Psoas muscle (tissue), 8 donors: ENCODE measurements around the gene PKHD1. TPM values are rescaled to one million over a fixed set of nuclear protein-coding genes. Genes with fewer than 3 reads are reported as not detected.

Experiments
- ATAC-seq, 4 donors: fragments of 200-7000 bp; cut with Tn5 transposase; one replicate each; pipeline ENCODE4 v1.9.1; 2020; ENCODE audit warnings: moderate library complexity in 3 of 4, mild to moderate bottlenecking in 2 of 4
- DNase-seq, 2 donors: peaks; one replicate each; pipeline ENCODE4 v3.0.0-alpha.2; 2020
- H3K27ac ChIP-seq: fragments of 200-600 bp; one replicate; pipeline ENCODE4 v1.8.0; 2022
- H3K27me3 ChIP-seq, 3 donors: fragments of 200-600 bp in 1 of 3; one replicate each; pipeline versions ENCODE4 v1.6.1 to v1.8.0; 2013 to 2022; ENCODE audit warnings: low read length in 2 of 3, mild to moderate bottlenecking in 2 of 3, moderate library complexity in 1 of 3; ENCODE audit not compliant: insufficient read depth in 3 of 3
- H3K36me3 ChIP-seq, 2 donors: fragments of 200-600 bp in 1 of 2; one replicate each; pipeline versions ENCODE4 v1.6.1 to v1.8.0; 2013 to 2022; ENCODE audit warnings: low read depth in 1 of 2, mild to moderate bottlenecking in 1 of 2, moderate library complexity in 1 of 2; ENCODE audit not compliant: insufficient read depth in 1 of 2
- H3K4me1 ChIP-seq: fragments of 200-600 bp; one replicate; pipeline ENCODE4 v1.8.0; 2022
- H3K4me3 ChIP-seq: fragments of 200-600 bp; one replicate; pipeline ENCODE4 v1.8.0; 2022; ENCODE audit warnings: mild to moderate bottlenecking
- H3K9me3 ChIP-seq: fragments of 200-600 bp; one replicate; pipeline ENCODE4 v1.8.0; 2022
- WGBS, 3 donors: extraction: QIAGEN DNeasy Blood & Tissue Kit; methylation state at CpG; one replicate each; pipeline versions ENCODE4 v1.1.6 to v1.1.7; 2013; 5-methylcytosine and 5-hydroxymethylcytosine counted together
- intact Hi-C, 2 donors: fragments of 100-400 bp; cut with DNase I; formaldehyde crosslinking; loops; one replicate each; pipeline versions ENCODE4 v1.11.0 to v1.14.2; 2022
- polyA plus RNA-seq, 3 donors: library from polyadenylated mRNA; stranded (reverse); fragments of 200-250 nt; gene quantifications; one replicate each; pipeline ENCODE4 v1.2.3, GENCODE V29; 2013
- total RNA-seq, 4 donors: library from RNA; stranded (reverse); fragmentation: NEBNext Ultra II Directional in 2 of 4; extraction: Animal tissue kit (Norgen Biotek cat#: 25700) in 2 of 4; gene quantifications; one replicate each; pipeline versions ENCODE4 v1.2.1 to v1.2.4, GENCODE V29; 2021 to 2023
- TF ChIP-seq, protein P1 (sequence below): fragments of 200-600 bp; IDR thresholded peaks from one replicate; pipeline ENCODE4 v1.8.0; 2022; ENCODE audit warnings: antibody characterized with exemption
- donor health status: healthy with polysubstance abuse.
- donor health status: DM: no; HTN: no; CAD: no; lungs with moderate emphysema.
- donor health status: Bipolar disorder and iron deficiency.
- donor health status: healthy.
- donor health status: DM: yes; HTN: yes; CAD: no.
- donor health status: DM: no; HTN: no; CAD: no.
- donor health status: DM: no; HTN: no; CAD: no.
- donor health status: DM: yes; HTN: yes; CAD: no.

The PKHD1 gene
- total and polyA plus RNA-seq, 7 donors: under 0.01 to 0.11 (median 0.02) TPM; not detected in 2

DNA sequence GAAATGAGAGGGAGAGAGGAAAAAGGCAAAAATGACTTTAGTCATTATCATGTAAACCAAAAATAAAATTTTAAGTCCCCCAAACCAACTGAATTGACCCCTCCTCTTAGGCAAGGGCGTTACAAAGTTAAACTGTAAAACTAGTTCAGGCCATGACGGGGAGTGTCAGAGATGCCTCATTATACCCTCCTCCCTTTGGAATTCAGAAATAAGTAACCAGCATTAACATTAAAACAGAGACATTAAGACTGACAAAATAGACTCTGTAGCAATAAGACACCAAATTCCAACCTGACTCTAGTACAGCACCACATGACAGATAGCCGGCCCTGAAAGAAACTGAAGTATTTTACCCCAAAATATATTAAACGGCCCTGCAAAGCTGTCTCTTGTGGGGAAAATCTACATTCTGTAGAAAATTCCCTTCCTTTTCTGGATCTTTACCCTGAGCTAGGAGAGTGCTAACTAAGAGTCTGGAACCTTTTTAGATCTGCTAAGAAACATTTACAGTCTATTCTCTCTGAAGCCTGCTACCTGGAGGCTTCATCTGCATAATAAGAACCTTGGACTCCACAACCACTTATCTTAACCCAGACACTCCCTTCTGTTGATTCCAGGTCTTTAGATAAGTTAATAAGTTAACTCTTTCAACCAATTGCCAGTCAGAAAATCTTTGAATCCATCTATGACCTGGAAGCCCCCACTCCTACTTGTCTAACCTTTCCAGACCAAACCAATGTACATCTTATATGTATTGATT, 150.7 kb downstream of the PKHD1 start:
- WGBS, 3 donors: 23 to 44% (median 34%) methylated on average over 4 of the region's 4 CpGs
- Histone ChIP-seq H3K4me3 (no peak overlapping the region), H3K27me3 (no peaks in the 10 kb centered on the region), H3K36me3 (no peaks in the 10 kb centered on the region), H3K4me1 (no peaks in the 10 kb centered on the region), H3K27ac (no peak overlapping the region), H3K9me3 (no peaks in the 10 kb centered on the region)
- TF ChIP-seq, protein P1, sequence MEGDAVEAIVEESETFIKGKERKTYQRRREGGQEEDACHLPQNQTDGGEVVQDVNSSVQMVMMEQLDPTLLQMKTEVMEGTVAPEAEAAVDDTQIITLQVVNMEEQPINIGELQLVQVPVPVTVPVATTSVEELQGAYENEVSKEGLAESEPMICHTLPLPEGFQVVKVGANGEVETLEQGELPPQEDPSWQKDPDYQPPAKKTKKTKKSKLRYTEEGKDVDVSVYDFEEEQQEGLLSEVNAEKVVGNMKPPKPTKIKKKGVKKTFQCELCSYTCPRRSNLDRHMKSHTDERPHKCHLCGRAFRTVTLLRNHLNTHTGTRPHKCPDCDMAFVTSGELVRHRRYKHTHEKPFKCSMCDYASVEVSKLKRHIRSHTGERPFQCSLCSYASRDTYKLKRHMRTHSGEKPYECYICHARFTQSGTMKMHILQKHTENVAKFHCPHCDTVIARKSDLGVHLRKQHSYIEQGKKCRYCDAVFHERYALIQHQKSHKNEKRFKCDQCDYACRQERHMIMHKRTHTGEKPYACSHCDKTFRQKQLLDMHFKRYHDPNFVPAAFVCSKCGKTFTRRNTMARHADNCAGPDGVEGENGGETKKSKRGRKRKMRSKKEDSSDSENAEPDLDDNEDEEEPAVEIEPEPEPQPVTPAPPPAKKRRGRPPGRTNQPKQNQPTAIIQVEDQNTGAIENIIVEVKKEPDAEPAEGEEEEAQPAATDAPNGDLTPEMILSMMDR: no peak
- no peak for ATAC-seq
- intact Hi-C loops: no loop called here
- no peak for DNase-seq

DNA sequence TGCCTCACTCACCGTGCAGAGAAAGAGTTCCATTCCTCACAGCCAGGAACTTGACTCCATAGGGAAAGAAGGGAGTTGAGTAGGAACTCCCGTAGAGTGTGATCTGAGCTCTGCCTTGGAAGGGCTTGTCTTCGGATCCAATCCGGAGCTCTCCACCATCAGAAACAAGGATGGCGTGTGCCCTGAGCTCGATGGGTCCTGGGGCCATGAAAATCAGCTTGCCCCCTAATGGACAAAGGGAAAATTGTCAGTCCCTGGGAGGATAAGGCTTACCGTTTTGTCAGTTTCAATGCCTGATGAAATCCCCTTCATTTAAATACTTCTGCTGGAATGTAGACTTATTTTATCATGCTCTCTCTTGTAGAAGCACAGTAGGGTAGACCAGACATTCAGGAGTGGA, 153.3 kb downstream of the PKHD1 start:
- DNase-seq: no peak
- no peaks in the 10 kb centered on the region for H3K9me3 ChIP-seq
- no peak overlapping the region for H3K27ac ChIP-seq
- no peak overlapping the region for H3K4me3 ChIP-seq
- H3K27me3 ChIP-seq: no peaks in the 10 kb centered on the region
- TF ChIP-seq, protein P1: no peak
- no peaks in the 10 kb centered on the region for H3K36me3 ChIP-seq
- WGBS, 3 donors: 66 to 78% (median 71%) methylated on average over 7 of the region's 7 CpGs
- H3K4me1 ChIP-seq: no peaks in the 10 kb centered on the region
- intact Hi-C loops: no loop called here
- ATAC-seq: no peak

DNA sequence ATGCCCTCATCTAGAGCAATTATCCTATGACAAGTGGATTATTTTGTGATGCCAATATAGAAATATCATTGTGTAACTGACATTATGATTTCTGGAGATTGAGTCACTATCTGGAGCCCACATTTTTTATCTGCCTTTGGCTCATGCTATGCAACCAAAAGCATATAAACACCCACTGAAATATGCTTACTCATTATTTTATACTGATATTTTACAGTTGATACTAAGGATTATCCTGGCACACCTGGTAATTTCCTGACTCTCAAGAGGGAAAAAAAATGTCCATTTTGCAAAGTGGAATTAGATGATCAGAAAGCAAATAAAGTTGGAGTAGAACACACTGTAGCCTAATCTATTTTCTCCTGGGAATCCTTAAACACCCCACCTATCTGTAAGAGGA, 154.5 kb downstream of the PKHD1 start:
- DNase-seq (no peak), ATAC-seq (no peak)
- intact Hi-C loops: no loop called here
- Histone ChIP-seq H3K36me3 (no peaks in the 10 kb centered on the region), H3K27me3 (no peaks in the 10 kb centered on the region), H3K4me1 (no peaks in the 10 kb centered on the region), H3K9me3 (no peaks in the 10 kb centered on the region), H3K27ac (no peak overlapping the region), H3K4me3 (no peak overlapping the region)
- TF ChIP-seq, protein P1: no peak

DNA sequence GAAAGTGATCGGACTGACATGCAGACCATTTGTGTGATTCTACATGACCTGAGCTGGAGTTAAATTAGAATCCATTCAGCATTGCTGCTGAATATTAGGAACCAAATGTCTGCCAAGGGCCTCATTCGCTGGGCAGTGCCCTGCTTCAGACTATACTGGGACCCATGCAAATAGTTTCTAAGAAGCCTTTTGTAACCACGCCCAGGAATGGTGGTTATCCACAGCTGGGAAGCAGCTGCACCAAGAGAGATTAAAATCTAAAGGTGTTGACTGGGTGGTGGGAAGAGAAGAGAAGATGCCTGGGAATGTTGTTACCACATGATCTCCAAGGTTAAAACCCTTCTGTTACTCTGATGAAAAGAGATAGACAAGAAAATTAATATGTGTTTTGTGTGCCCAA, 156.8 kb downstream of the PKHD1 start:
- Histone ChIP-seq H3K4me3 (no peak overlapping the region), H3K27ac (no peak overlapping the region), H3K27me3 (no peaks in the 10 kb centered on the region), H3K36me3 (no peaks in the 10 kb centered on the region), H3K9me3 (no peaks in the 10 kb centered on the region), H3K4me1 (no peaks in the 10 kb centered on the region)
- no peak for ATAC-seq
- DNase-seq: no peak
- TF ChIP-seq, protein P1: no peak
- 52 to 74% (median 61%) methylated on average over 3 of the region's 3 CpGs for WGBS, 3 donors
- intact Hi-C loops: no loop called here
